Bone marrow (tissue), 2 donors: Measurements from ENCODE around the gene PKP3.
"Not testable (repeated sequence)": the region's sequence is repeated elsewhere in the genome, so short reads cannot be mapped to it uniquely, and the experiment has no call there.

Experiments used
- DNase-seq, 2 donors: peaks; one replicate each; lab custom pipeline; 2025; lab: John Stamatoyannopoulos, UW

PKP3 gene

GRCh38 chr11:396948-397548 is 3.0 kb downstream of the PKP3 start:
- peak in 1 of 2 donors; percentile 46 for DNase-seq

- no peak for DNase-seq
These were observed 4.8 kb downstream of the PKP3 start for GRCh38 chr11:398826-399225.

- DNase-seq: no peak
These were observed 5.8 kb downstream of the PKP3 start for GRCh38 chr11:399731-400211.

- DNase-seq: no peak
These were observed 6.3 kb downstream of the PKP3 start for GRCh38 chr11:400241-400689.

GRCh38 chr11:401196-401595 is 7.2 kb downstream of the PKP3 start:
- not testable (repeated sequence) for DNase-seq

GRCh38 chr11:403021-403760 is 9.2 kb downstream of the PKP3 start:
- DNase-seq: no peak

DNA sequence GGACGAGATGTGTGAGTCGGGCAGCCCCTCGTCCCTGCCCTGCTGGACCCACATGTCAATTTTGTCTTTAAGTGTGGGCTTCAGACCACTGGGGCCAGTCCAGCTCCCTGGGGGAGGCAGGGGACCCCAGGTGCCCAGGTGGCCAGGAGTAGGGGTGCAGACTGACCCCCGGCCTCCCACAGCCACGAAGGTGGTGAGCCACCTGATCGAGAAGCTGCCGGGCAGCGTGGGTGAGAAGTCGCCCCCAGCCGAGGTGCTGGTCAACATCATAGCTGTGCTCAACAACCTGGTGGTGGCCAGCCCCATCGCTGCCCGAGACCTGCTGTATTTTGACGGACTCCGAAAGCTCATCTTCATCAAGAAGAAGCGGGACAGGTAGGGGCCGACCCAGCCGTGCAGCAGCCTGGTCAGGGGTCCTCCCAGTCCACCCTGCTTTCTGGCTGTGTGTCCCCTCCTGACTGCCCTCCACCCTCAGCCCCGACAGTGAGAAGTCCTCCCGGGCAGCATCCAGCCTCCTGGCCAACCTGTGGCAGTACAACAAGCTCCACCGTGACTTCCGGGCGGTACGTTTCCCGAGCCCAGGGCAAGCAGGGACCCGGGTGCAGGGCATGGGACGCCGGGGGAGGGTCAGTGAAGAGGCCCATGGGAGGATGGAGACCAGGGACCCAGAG is 9.9 kb downstream of the PKP3 start:
- no peak for DNase-seq

GRCh38 chr11:404551-405264 is 10.7 kb downstream of the PKP3 start:
- DNase-seq: no peak

- DNase-seq: no peak
These were observed 11.4 kb downstream of the PKP3 start for GRCh38 chr11:405323-405953.

GRCh38 chr11:405954-406795 is 12.2 kb downstream of the PKP3 start:
- DNase-seq: no peak

DNA sequence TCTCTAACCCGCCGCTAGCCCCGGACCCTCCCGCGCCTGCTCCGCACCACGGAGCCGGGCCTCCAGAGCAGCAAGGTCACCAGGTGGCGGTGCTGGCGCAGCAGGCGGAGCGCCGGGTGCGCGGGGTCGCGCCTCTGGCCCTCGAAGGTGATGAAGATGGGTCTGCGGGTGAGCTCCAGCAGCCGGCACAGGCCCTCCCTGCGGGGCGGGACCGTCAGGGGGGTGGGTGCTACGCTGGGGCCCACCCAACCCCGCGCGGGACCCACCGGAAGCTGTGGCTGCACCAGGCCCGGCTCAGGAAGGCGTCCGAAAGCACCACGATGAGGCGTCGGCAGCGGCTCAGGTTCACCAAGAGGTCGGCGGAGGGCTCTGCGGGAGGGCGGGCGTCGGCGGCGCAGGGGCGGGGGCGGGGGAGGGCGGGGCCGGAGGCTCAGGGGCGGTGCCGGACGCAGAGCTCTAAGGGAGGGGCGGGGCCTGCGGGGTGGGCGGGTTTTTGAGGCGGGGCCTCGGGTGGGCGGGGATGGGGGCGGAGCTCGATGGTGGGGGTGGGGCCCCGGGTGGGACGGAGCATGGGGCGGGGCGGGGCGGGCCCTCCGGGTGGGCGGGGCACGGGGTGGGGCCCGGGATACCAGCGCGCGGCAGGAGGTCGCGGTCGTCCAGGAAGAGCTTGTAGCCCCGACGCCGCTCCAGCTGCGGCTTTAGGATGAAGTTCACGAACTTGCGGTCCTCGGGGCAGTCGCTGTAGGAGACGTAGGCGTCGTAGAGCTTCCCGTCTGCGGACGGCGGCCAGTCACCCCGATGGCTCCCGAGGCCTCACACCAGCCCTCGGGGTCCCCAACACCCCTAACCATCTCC is 13.0 kb downstream of the PKP3 start:
- DNase-seq: peak; percentile 55 to 69

GRCh38 chr11:407651-408123 is 13.7 kb downstream of the PKP3 start:
- DNase-seq: no peak

GRCh38 chr11:408154-409007 is 14.4 kb downstream of the PKP3 start:
- DNase-seq: no peak

DNA sequence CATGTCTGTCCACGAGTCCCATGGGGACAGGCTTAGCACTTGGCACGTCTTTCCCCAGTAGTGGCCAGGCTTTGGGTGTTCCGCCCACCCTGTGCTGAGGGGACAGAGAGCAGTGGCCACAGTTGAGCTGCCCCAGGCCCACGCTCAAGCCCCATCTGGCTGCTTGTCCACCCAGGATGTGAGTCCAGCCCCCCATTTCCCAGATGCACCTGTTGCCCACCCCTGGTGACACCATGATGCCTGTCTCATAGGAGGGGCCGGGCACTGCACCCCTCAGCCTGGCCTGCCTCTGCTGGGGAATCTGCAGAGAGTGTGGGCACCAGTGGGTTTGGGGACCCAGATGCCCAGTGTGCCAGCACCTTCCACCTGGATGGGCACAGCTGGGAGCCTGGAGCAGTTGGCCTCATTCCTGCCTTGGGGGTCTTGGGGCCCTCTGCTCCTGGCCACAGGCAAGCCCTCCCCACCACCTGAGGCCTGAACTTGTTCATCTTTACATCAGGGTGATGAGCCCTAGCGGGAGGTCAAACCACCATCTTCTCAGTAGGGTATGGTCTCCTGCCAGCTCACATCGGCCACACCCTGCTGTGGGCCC is 15.1 kb downstream of the PKP3 start:
- no peak for DNase-seq

DNA sequence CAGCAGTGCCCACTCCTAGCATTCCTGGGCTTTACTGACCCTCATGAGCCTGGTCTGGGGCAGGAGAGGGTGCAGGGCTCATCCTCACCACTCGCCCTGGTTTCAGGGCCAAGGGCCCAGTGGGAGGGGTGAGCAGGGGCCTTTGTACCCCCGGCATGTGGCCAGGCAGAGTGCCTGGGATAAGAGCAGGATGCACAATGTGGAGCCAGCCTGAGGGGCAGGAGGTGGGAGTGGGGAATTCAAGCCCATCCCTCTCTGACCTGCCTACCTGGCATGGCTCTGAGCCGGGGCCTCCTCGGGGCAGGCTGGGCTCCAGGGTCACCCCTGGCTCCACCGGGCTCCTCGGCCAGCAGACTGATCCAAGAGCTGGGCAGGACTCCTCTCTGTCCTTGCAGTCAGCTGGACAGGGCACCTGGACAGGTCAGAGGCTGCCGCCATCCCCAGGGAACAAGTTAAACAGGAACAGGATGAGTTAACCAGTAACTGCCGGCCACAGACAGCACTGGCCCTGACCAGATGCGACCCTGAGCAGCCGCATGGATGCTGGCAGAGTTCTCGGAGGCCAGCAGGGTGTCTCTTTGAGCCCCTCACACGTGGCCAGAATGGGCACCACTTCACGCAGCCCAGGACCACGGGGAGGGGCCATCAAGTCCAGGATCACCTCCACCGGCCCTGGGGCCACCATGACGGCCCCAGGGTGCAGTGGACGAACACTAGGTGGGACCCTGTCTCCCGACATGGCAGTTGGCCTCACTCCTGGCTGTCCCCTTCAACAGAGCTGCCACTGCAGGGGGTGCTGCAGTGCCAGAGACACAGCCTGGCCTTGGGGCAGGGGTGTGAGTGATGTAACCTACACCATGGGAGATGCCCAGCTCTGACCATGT is 15.8 kb downstream of the PKP3 start:
- no peak for DNase-seq

DNA sequence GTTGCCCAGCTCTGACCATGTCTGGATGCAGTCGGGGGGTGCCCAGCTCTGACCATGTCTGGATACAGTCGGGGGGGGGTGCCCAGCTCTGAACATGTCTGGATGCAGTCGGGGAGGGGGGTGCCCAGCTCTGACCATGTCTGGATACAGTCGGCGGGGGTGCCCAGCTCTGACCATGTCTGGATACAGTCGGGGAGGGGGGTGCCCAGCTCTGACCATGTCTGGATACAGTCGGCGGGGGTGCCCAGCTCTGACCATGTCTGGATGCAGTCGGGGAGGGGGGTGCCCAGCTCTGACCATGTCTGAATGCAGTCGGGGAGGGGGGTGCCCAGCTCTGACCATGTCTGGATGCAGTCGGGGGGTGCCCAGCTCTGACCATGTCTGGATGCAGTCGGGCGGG is 16.7 kb downstream of the PKP3 start:
- not testable (repeated sequence) for DNase-seq

DNA sequence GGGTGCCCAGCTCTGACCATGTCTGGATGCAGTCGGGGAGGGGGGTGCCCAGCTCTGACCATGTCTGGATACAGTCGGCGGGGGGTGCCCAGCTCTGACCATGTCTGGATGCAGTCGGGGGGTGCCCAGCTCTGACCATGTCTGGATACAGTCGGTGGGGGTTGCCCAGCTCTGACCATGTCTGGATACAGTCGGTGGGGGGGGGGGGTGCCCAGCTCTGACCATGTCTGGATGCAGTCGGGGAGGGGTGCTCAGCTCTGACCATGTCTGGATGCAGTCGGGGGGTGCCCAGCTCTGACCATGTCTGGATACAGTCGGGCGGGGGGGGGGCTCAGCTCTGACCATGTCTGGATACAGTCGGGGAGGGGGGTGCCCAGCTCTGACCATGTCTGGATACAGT is 17.5 kb downstream of the PKP3 start:
- DNase-seq: not testable (repeated sequence)
